Anterior cingulate cortex (tissue), 58 donors: Measurements from ENCODE around the gene SCNN1G.

Experiments used
- DNase-seq, 58 donors: peaks; one replicate each; lab custom pipeline; 2025; lab: John Stamatoyannopoulos, UW

The SCNN1G gene

GRCh38 chr16:23152386-23153178 is 30.0 kb upstream of the SCNN1G start:
- DNase-seq = no peak

DNA sequence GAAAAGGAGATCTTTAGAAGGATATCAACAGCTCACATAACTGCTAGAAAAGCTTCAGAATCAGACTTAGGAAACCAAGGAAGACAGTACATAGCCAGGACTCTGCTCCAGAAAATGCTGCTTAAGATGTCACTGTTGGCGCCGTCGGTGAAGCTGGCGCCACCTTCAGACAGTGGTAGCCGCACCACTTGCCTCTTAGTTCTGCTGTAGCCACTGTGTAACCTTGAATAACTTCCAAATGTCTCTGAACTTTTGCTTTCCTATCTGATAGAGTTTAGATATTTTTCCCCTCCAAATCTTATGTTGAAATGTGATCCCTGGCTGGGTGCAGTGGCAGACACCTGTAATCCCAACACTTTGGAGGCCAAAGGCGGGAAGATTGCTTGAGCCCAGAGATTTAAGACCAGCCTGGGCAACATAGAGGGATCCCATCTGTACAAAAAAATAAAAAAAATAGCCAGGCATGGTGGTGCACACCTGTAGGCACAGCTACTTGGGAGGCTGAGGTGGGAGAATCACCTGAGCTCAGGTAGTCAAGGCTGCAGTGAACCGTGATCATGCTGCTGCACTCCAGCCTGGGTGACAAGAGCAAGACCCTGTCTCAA is 27.0 kb upstream of the SCNN1G start:
- DNase-seq = no peak

DNA sequence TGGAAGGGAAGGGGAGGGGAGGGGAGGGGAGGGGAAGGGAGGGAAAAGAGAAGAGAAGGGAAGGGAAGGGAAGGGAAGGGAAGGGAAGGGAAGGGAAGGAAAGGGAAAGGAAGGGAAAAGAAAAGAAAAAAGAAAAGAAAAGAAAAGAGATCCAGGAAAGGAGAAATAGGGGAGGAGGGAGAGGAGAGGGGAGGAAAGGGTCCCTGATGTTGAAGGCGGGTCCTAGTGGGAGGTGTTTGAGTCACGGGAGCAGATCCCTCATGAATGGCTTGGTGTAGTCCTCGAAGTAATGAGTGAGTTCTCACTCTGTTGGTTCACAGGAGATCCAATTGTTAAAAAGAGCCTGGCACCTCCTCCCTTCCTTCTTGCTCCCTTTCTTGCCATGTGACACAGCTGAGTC is 26.4 kb upstream of the SCNN1G start:
- DNase-seq = no peak

DNA sequence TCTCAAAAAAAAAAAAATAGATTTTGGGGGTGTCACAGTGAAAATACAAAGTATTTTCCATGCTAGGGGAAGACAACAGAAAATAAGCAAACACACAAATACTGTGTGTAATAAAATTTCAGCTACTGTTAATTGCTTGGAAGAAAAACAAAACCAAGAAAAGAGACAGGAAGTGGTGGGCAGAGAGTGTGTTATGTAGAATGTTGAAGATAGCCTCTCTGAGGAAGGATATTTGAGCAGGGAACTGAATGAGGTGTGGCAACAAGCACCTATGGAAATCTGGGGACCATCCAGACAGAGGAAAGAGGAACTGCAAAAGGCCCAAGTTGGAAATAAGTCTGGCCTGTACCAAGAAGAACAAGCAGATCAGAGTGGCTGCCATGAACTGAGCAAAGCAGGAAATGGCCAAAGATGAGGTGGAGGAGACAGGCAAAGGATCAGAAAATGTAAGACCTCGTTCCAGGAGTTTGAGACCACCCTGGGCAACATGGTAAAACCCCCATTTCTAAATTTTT is 25.5 kb upstream of the SCNN1G start:
- DNase-seq = no peak

DNA sequence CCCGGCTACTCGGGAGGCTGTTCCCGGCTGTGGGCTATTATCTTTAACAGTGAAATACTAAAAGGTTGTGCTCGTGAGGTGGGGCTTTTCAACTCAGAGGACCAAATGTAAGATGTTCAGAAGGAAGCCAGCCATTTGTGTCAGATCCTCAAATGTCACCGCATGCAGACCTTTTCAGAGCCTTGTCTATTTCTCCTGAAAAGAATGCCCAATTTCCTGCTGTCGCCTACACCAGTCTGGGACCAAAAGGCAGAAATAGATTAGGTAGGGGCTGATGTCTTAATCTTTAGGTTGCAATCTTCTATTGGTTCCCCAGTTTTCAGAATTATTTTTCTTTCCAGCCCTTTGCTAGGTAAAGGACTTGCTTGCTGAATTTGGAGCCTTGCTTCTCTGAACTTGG is 24.4 kb upstream of the SCNN1G start:
- no peak for DNase-seq

DNA sequence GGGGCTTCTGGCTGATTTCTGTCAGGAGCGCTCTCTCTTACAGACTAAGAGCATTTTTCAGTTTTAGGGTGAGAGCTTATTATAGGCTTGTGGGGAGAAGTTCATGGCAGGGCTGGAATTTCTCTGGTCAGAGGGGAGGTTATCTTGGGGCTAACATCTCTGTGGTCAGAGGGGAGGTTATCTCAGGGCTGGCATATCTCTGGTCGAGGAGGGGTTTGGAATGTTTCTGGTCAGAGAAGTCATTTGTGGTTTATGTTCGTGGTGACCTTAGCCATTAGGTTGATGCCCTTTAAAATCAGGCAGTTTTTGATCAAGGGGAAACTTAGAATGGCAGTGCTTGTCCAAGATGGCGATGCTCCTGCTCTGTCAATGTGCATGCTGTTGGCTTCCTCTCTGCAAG is 22.5 kb upstream of the SCNN1G start:
- DNase-seq = no peak

DNA sequence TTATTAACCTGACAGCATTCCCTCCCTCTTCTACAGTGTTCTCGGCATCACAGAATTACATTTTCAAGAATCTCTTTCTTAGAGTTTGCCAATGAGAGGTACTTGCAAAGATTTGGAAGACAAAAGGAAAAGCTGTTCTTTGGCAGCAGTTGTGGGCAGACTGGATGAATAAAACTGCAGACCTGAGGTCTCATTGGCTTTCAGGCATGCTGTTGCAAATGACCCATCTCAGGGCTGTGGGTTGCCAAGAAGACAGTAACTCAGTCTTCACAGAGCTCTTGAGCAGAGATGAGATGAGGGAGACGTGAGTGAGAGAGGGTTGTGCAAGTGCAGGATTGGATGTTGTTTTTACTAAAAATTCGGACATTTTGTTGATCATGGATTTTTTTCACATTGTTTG is 22.0 kb upstream of the SCNN1G start:
- no peak for DNase-seq

GRCh38 chr16:23163921-23164320 is 18.6 kb upstream of the SCNN1G start:
- DNase-seq = no peak

GRCh38 chr16:23164736-23165135 is 17.8 kb upstream of the SCNN1G start:
- DNase-seq = no peak

DNA sequence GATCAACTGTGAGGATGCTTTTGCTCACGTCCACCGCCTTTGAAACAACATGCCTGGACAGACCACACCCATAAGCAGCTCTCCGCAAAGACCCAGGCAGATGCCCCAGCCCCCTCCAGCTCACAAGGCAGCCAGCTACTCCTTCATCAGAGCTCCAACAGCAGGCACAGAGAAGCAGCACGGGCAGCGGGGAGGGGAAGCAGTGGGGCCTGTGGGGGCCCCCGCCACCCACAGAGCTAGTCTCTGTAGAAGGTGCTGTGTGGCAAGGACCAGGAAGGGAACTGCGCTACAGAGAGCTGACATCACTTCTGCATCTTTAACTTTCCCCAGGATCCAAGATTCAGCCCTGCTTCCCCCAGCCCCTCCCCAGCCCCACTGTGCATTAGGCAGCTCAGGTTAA is 10.0 kb upstream of the SCNN1G start:
- no peak for DNase-seq

DNA sequence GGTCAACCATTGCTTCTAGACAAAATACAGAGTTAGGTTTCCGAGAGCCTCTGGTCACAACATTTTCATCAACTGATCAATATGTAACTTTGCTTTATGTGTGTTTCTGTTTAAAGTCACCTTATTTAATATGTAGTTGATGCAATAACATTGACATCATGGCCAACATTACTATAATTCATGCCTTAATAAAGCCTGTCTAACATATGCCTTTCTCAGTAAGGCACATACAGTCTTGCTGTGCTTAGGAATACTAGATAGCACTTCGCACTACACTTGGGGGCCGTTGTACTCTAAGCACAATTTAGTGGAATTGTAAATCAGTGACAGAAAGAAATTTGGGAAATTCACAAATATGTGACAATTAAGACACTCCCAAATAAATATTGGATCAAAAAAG is 9.6 kb upstream of the SCNN1G start:
- DNase-seq = no peak

GRCh38 chr16:23174622-23175021 is 7.9 kb upstream of the SCNN1G start:
- DNase-seq = no peak

DNA sequence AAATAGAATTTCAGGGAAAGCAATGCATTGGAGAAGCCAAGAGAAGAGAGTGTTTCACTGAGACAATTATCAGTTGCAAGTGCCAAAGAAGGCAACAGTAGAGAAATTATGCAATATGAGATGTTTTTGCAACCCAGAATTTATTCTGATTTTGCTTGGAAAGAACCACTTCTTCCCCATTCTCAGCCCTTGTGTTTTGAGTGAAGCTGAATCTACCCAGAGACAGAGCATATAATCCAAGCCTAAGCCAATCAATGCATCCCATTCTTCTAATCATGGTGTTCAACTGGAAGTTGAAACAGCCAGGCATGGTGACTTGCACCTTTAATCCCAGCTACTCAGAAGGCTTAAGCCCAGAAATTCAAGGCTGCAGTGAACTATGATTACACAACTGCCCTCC is 6.9 kb upstream of the SCNN1G start:
- no peak for DNase-seq

GRCh38 chr16:23181506-23181905 is 1.0 kb upstream of the SCNN1G start:
- DNase-seq = no peak

GRCh38 chr16:23182206-23182678 is 303 bp upstream of the SCNN1G start:
- DNase-seq = peak in 51 of 58 donors; percentile 7 to 73 (median 43)

DNA sequence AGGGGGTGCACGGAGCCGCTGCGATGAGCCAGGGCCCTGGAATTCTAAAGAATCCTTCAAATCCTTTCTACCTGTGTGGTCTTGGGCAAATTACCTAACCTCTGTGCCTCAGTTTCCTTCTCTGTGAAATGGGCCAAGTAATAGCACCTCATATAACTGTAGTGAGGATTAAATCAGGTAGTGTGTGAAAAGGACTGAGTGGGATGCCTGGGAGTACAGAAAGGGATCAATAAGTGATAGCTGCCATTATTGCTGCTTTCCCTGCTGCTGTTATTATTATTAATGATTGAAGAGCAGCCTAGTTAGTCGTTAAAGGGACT is 958 bp downstream of the SCNN1G start:
- DNase-seq = no peak

DNA sequence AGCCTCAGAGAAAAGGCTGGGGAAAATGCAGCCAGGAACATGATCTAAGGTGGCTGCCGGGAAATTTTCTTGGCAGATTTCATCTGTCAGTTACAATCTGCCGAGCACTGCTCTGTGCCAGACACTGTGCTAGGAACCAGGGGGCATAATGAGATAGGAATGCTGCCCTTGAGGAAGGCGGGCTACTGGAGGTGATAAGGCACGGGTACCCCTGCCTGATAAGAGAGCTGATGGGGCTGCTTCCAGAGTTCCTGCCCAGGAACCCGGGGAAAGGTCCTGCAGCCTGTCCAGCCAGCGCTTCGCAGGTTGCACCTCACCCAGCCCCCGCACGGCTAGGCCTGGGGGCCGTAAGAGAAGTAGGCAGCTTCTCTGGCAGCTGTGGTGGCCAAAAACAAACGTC is 3.1 kb downstream of the SCNN1G start:
- no peak for DNase-seq

DNA sequence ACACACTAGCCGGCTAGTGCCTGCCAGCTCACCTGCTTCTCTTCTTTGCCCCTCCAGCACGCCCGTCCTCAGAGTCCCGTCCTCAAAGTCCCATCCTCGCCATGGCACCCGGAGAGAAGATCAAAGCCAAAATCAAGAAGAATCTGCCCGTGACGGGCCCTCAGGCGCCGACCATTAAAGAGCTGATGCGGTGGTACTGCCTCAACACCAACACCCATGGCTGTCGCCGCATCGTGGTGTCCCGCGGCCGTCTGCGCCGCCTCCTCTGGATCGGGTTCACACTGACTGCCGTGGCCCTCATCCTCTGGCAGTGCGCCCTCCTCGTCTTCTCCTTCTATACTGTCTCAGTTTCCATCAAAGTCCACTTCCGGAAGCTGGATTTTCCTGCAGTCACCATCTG is 3.6 kb downstream of the SCNN1G start:
- DNase-seq = peak in 1 of 58 donors; percentile 0

DNA sequence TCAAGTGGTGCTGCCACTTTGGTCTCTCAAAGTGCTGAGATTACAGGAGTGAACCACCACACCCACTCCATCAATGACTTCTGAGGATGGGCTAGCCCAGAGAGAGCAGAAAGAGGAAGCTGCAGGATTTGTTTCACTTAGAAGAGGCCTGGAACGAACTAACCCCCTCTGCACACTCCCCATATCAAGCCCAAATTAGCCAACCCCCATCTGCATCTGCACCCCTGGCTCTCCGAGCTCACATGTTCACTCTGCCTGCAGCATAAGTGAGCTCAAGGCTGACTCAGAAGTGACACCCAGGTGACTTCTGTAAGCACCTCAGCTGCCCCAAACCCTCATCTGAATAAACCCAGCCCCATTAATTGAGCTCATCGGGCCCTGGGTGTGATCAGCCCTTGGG is 4.8 kb downstream of the SCNN1G start:
- DNase-seq = no peak

- DNase-seq = no peak
Observed at GRCh38 chr16:23188911-23189310, 6.4 kb downstream of the SCNN1G start.

- no peak for DNase-seq
Observed at GRCh38 chr16:23194497-23195221, 12.1 kb downstream of the SCNN1G start.
